Measurements from ENCODE around the gene COQ9.
A peak's percentile ranks its signal among the peaks of the same experiment; 100 is the strongest.

COQ9 gene

DNA sequence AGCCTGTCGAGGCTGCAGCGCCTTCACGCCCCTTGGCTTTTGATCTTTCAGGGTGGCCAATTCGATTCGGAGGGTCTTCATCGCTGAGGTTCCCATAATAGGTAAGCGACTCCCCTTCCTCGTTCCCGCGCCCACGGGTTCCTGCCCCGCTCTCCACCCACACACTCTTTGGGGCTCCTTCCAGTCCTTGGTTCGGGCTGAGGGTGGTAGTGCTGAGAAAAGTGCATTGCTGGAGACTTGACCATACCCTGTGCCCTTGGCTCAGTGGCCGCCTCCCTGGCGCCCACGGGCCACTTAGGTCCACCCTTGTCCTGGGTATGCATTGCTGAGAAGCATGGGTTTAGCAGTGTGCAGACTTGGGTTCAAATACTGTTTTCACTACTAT is 15.7 kb downstream of the COQ9 start:
- peak overlapping the region; percentile 92 to 93 for H3K27ac ChIP-seq
- DNase-seq, result no peak
- H3K4me3 ChIP-seq, result peak overlapping the region; percentile 89 to 94
- TF ChIP-seq, protein P1, sequence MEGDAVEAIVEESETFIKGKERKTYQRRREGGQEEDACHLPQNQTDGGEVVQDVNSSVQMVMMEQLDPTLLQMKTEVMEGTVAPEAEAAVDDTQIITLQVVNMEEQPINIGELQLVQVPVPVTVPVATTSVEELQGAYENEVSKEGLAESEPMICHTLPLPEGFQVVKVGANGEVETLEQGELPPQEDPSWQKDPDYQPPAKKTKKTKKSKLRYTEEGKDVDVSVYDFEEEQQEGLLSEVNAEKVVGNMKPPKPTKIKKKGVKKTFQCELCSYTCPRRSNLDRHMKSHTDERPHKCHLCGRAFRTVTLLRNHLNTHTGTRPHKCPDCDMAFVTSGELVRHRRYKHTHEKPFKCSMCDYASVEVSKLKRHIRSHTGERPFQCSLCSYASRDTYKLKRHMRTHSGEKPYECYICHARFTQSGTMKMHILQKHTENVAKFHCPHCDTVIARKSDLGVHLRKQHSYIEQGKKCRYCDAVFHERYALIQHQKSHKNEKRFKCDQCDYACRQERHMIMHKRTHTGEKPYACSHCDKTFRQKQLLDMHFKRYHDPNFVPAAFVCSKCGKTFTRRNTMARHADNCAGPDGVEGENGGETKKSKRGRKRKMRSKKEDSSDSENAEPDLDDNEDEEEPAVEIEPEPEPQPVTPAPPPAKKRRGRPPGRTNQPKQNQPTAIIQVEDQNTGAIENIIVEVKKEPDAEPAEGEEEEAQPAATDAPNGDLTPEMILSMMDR (IDR thresholded peaks at IDR 0.05), result no peak
- H3K9me3 ChIP-seq, result no peaks in the 10 kb centered on the region
- H3K27me3 ChIP-seq, result no peaks in the 10 kb centered on the region
- peaks cover 0 to 25% (median 20%) of the 10 kb centered on the region in 4 donors for H3K4me1 ChIP-seq
- intact Hi-C loops (cut with DNase I; ENCODE audit: low total_unique reads), result no loop called here
- H3K36me3 ChIP-seq, result peaks cover 25 to 67% (median 47%) of the 10 kb centered on the region in 3 donors

DNA sequence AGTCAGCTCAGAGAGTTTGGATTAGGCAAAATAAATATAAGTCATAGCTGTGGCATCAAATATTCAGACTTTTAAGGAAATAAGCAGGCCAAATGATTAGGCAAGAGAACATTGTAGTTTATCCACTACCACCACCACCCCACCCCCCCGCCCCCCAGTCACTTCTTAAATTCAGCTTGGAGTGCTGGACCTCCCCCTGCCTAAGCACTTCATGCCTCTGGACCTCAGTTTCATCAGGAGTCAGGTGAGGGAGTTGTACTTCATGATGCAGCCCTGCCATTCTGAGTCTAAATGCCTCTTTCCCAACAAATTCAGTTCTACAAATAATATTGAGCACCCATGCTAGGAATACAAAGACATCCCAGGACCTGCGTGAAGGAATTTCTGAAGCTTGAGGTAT is 17.2 kb downstream of the COQ9 start:
- Histone ChIP-seq H3K27me3 (no peaks in the 10 kb centered on the region), H3K36me3 (peaks cover 33 to 67% (median 48%) of the 10 kb centered on the region in 3 donors), H3K4me3 (no peak overlapping the region), H3K4me1 (peaks cover 0 to 25% (median 20%) of the 10 kb centered on the region in 4 donors), H3K27ac (no peak overlapping the region), H3K9me3 (no peaks in the 10 kb centered on the region)
- intact Hi-C loops (cut with DNase I; ENCODE audit: low total_unique reads), result no loop called here
- no peak for DNase-seq
- TF ChIP-seq, protein P1 (IDR thresholded peaks at IDR 0.05), result no peak

DNA sequence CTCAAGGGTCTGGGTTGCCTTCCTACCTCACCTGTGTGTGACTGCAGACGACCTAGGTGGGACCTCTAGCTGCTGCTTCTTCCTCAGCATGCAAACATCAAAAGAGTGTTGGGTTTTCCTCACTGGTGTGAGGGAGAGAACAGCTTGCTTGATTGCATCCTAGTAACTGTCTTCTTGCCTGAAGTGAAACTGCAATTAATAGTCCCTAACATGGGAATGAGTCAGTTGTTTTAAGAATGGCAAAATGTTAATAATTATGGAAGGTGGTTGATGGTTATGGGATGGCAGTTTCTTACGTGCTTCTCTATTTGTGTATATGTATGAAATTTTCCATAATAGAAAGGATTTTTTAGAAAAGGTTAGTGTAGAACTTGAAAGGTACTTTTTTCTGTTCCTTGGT is 21.1 kb downstream of the COQ9 start:
- no peaks in the 10 kb centered on the region for H3K27me3 ChIP-seq
- intact Hi-C loops (cut with DNase I; ENCODE audit: low total_unique reads), result no loop called here
- no peaks in the 10 kb centered on the region for H3K9me3 ChIP-seq
- H3K27ac ChIP-seq, result no peak overlapping the region
- no peak overlapping the region for H3K4me3 ChIP-seq
- TF ChIP-seq, protein P1 (IDR thresholded peaks at IDR 0.05), result no peak
- H3K36me3 ChIP-seq, result peaks cover 63 to 87% (median 77%) of the 10 kb centered on the region in 3 donors
- H3K4me1 ChIP-seq, result peaks cover 0 to 26% (median 21%) of the 10 kb centered on the region in 4 donors
- no peak for DNase-seq

DNA sequence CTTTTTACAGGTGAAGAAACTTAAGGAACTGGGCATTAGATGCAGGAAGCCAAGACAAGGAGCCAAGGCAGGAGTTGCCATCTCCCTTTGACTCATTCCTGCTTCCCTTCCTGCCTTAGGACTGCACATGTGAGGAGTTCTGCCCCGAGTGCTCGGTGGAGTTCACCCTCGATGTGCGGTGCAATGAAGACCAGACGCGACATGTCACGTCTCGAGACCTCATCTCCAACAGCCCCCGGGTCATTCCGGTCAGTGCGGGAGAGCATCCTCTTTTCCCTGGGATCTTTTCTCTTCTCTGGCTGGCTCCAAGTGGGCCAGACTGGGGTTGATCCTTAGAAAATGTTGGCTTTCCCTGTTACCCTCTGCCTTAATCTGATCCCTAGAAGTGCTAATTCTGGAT is 21.8 kb downstream of the COQ9 start:
- DNase-seq, result no peak
- Histone ChIP-seq H3K4me1 (peaks cover 0 to 19% (median 15%) of the 10 kb centered on the region in 4 donors), H3K4me3 (no peak overlapping the region), H3K27ac (no peak overlapping the region), H3K27me3 (no peaks in the 10 kb centered on the region), H3K9me3 (no peaks in the 10 kb centered on the region), H3K36me3 (peaks cover 70 to 94% (median 84%) of the 10 kb centered on the region in 3 donors)
- TF ChIP-seq, protein P1 (IDR thresholded peaks at IDR 0.05), result no peak
- intact Hi-C loops (cut with DNase I; ENCODE audit: low total_unique reads), result no loop called here

DNA sequence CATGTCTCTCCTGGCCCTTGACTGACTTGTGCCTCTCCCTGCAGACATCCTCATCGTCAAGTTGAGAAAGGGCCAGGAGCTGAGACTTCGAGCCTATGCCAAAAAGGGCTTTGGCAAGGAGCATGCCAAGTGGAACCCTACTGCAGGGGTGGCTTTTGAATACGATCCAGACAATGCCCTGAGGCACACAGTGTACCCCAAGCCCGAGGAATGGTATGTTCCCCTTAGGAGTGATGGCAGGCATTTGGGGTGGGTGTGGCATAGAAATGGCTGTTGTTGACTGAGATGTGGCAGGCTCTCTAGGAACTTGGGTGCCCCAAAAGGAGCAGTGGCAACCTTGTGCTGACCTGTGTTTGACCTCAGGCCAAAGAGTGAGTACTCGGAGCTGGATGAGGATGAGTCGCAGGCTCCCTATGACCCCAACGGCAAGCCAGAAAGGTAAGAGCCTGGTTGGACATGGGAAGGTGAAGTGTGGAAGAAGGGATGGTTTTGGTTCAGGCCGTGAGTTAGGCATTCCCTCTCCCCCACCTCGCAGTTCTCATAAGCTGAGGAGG is 22.7 kb downstream of the COQ9 start:
- intact Hi-C loops (cut with DNase I; ENCODE audit: low total_unique reads), result no loop called here
- H3K9me3 ChIP-seq, result no peaks in the 10 kb centered on the region
- TF ChIP-seq, protein P1 (IDR thresholded peaks at IDR 0.05), result no peak
- H3K36me3 ChIP-seq, result peaks cover 77 to 98% (median 92%) of the 10 kb centered on the region in 3 donors
- no peaks in the 10 kb centered on the region for H3K27me3 ChIP-seq
- H3K27ac ChIP-seq, result no peak overlapping the region
- peaks cover 0 to 10% (median 5%) of the 10 kb centered on the region in 4 donors for H3K4me1 ChIP-seq
- no peak overlapping the region for H3K4me3 ChIP-seq
- DNase-seq, result no peak
